HepG2 (cell line): ENCODE data around the gene UQCRHL. TPM values are rescaled to one million over a fixed set of nuclear protein-coding genes. Genes with fewer than 3 reads are reported as not detected.

Experiments used
- FOXP1 ChIP-seq, 2 experiments: fragments of 450-650 bp in 1 of 2; IDR thresholded peaks; 2 replicates each; pipeline ENCODE4 v1.6.1; 2017 to 2018; ENCODE audit warnings: antibody characterized with exemption in 1 of 2
- GABPA ChIP-seq, 2 experiments: IDR thresholded peaks; 2 replicates each; pipeline ENCODE4 v1.6.1; 2011 to 2016; ENCODE audit warnings: low read depth in 2 of 2, low read length in 1 of 2, missing biosample characterization in 1 of 2, missing genetic modification characterization in 1 of 2
- HNRNPL ChIP-seq: fragments of 200-400 bp; formaldehyde crosslinking; IDR thresholded peaks from 2 replicates; pipeline ENCODE4 v1.6.1; 2017; ENCODE audit warnings: mild to moderate bottlenecking, low read depth, low read length
- KLF15 ChIP-seq: sonication (generic); formaldehyde crosslinking; IDR thresholded peaks from 2 replicates; pipeline ENCODE4 v1.8.1; 2023; ENCODE audit warnings: borderline replicate concordance, mild to moderate bottlenecking, inconsistent platforms, missing genetic modification reagents, mixed read lengths
- NFATC3 ChIP-seq: sonication (generic); formaldehyde crosslinking; IDR thresholded peaks from 2 replicates; pipeline ENCODE4 v1.5.1; 2020; ENCODE audit warnings: mild to moderate bottlenecking, missing genetic modification reagents
- RFX3 ChIP-seq: IDR thresholded peaks from 2 replicates; pipeline ENCODE4 v1.6.1; 2016; ENCODE audit warnings: missing biosample characterization, missing genetic modification reagents
- XBP1 ChIP-seq: sonication (generic); formaldehyde crosslinking; IDR thresholded peaks from 2 replicates; pipeline ENCODE4 v1.5.0; 2020; ENCODE audit warnings: missing genetic modification reagents
- ZFP37 ChIP-seq: sonication (generic); formaldehyde crosslinking; IDR thresholded peaks from 2 replicates; pipeline ENCODE4 v1.4.0; 2020; ENCODE audit warnings: missing genetic modification reagents, borderline replicate concordance
- polyA plus RNA-seq, 8 experiments: library from polyadenylated mRNA; depleted of rRNA in 3 of 8; stranded (reverse) in 7 of 8; unstranded in 1 of 8; fragments of >200 nt; fragmentation: Illumina TruSeq in 4 of 8; extraction: Trizol in 4 of 8; gene quantifications; 2 replicates each; pipeline versions ENCODE4 v1.2.1 to v1.2.3, GENCODE V29; 2011 to 2016; ENCODE audit warnings: low read depth in 4 of 8, missing spikeins in 1 of 8, mixed read lengths in 1 of 8; ENCODE audit not compliant: insufficient read depth in 1 of 8
- total RNA-seq, 5 experiments: library from RNA; depleted of rRNA; stranded (reverse); fragments of >200 nt; fragmentation: Illumina TruSeq; extraction: Trizol; gene quantifications; 2 replicates each; pipeline ENCODE4 v1.2.3, GENCODE V29; 2016; ENCODE audit warnings: low read depth in 1 of 5
- TF ChIP-seq, protein P1 (sequence below): sonication (generic); formaldehyde crosslinking; IDR thresholded peaks from 2 replicates; pipeline ENCODE4 v1.4.0; 2020; ENCODE audit warnings: missing genetic modification reagents
- TF ChIP-seq, protein P2 (sequence below): sonication (generic); formaldehyde crosslinking; IDR thresholded peaks from 2 replicates; pipeline ENCODE4 v1.5.0; 2020; ENCODE audit warnings: mild to moderate bottlenecking, missing genetic modification reagents, moderate library complexity
- TF ChIP-seq, protein P3 (sequence below), 2 experiments: fragments of 450-650 bp in 1 of 2; sonication (generic) in 1 of 2; formaldehyde crosslinking in 1 of 2; IDR thresholded peaks; 2 replicates each; pipeline versions ENCODE4 v1.6.1 to v1.8.0; 2016 to 2022; ENCODE audit warnings: antibody characterized with exemption in 1 of 2, mild to moderate bottlenecking in 1 of 2, missing genetic modification reagents in 1 of 2
- TF ChIP-seq, protein P4 (sequence below): sonication (generic); formaldehyde crosslinking; IDR thresholded peaks from 2 replicates; pipeline ENCODE4 v1.5.1; 2020; ENCODE audit warnings: mild to moderate bottlenecking, missing genetic modification reagents, moderate library complexity

The UQCRHL gene
- total and polyA plus RNA-seq, 2 of the 13 experiments (the other 11 are each of a cell fraction or from before 2014, with no cell fraction given), result 1.8 to 2.3 TPM

DNA sequence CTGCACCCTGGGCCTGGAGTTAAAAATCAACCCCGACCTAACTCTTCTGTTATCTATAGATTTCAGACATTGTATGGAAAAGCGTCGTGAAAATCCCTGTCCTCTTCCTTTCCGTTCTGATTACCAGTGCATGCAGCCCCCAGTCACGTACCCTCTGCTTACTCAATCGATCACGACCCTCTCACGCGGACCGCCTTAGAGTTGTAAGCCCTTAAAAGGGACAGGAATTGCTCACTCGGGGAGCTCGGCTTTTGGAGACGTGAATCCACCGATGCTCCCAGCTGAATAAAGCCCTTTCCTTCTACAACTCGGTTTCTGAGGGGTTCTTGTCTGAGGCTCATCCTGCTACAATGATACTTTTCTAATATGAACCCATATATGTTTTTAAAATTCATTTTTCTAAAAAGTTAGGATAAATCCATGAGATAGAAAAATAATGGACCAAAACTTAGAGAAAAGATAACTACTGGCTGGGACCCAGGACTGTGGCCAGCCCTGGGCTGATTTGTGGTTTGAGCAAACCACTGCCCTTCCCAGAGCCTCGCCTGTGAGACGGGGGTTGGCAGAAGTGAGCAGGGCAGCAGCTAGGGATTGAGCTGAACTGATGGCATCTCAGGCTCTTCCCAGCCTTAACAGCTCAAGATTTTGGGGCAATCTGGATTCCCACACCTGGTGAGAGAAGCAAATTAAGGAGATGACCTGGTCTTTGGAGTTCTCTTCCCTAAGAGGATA lies 5.0 kb downstream of the UQCRHL start (continued):
- TF ChIP-seq GABPA (IDR thresholded peaks at IDR 0.05; ENCODE audit: low read depth, low read length) (no peak), GABPA (CRISPR knock-in tag; IDR thresholded peaks at IDR 0.05; ENCODE audit: low read depth) (0 out of 2 replicates have a peak, but pooled peaks have one; percentile 1), XBP1 (no peak), HNRNPL (no peak), ZFP37 (CRISPR knock-in tag) (no peak), KLF15 (CRISPR knock-in tag) (no peak), FOXP1 (IDR thresholded peaks at IDR 0.05) (no peak), FOXP1 (CRISPR knock-in tag; IDR thresholded peaks at IDR 0.05) (peak; percentile 49; the same call in 1 of the 2 replicates), NFATC3 (CRISPR knock-in tag) (no peak), RFX3 (no peak)
- TF ChIP-seq, protein P1, sequence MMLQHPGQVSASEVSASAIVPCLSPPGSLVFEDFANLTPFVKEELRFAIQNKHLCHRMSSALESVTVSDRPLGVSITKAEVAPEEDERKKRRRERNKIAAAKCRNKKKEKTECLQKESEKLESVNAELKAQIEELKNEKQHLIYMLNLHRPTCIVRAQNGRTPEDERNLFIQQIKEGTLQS (CRISPR knock-in tag), result no peak
- TF ChIP-seq, protein P2, sequence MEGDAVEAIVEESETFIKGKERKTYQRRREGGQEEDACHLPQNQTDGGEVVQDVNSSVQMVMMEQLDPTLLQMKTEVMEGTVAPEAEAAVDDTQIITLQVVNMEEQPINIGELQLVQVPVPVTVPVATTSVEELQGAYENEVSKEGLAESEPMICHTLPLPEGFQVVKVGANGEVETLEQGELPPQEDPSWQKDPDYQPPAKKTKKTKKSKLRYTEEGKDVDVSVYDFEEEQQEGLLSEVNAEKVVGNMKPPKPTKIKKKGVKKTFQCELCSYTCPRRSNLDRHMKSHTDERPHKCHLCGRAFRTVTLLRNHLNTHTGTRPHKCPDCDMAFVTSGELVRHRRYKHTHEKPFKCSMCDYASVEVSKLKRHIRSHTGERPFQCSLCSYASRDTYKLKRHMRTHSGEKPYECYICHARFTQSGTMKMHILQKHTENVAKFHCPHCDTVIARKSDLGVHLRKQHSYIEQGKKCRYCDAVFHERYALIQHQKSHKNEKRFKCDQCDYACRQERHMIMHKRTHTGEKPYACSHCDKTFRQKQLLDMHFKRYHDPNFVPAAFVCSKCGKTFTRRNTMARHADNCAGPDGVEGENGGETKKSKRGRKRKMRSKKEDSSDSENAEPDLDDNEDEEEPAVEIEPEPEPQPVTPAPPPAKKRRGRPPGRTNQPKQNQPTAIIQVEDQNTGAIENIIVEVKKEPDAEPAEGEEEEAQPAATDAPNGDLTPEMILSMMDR, result no peak
- TF ChIP-seq, protein P3, sequence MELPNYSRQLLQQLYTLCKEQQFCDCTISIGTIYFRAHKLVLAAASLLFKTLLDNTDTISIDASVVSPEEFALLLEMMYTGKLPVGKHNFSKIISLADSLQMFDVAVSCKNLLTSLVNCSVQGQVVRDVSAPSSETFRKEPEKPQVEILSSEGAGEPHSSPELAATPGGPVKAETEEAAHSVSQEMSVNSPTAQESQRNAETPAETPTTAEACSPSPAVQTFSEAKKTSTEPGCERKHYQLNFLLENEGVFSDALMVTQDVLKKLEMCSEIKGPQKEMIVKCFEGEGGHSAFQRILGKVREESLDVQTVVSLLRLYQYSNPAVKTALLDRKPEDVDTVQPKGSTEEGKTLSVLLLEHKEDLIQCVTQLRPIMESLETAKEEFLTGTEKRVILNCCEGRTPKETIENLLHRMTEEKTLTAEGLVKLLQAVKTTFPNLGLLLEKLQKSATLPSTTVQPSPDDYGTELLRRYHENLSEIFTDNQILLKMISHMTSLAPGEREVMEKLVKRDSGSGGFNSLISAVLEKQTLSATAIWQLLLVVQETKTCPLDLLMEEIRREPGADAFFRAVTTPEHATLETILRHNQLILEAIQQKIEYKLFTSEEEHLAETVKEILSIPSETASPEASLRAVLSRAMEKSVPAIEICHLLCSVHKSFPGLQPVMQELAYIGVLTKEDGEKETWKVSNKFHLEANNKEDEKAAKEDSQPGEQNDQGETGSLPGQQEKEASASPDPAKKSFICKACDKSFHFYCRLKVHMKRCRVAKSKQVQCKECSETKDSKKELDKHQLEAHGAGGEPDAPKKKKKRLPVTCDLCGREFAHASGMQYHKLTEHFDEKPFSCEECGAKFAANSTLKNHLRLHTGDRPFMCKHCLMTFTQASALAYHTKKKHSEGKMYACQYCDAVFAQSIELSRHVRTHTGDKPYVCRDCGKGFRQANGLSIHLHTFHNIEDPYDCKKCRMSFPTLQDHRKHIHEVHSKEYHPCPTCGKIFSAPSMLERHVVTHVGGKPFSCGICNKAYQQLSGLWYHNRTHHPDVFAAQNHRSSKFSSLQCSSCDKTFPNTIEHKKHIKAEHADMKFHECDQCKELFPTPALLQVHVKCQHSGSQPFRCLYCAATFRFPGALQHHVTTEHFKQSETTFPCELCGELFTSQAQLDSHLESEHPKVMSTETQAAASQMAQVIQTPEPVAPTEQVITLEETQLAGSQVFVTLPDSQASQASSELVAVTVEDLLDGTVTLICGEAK (IDR thresholded peaks at IDR 0.05), result no peak
- TF ChIP-seq, protein P3 (CRISPR knock-in tag; IDR thresholded peaks at IDR 0.05), result peak; percentile 49; the same call in 1 of the 2 replicates
- TF ChIP-seq, protein P4, sequence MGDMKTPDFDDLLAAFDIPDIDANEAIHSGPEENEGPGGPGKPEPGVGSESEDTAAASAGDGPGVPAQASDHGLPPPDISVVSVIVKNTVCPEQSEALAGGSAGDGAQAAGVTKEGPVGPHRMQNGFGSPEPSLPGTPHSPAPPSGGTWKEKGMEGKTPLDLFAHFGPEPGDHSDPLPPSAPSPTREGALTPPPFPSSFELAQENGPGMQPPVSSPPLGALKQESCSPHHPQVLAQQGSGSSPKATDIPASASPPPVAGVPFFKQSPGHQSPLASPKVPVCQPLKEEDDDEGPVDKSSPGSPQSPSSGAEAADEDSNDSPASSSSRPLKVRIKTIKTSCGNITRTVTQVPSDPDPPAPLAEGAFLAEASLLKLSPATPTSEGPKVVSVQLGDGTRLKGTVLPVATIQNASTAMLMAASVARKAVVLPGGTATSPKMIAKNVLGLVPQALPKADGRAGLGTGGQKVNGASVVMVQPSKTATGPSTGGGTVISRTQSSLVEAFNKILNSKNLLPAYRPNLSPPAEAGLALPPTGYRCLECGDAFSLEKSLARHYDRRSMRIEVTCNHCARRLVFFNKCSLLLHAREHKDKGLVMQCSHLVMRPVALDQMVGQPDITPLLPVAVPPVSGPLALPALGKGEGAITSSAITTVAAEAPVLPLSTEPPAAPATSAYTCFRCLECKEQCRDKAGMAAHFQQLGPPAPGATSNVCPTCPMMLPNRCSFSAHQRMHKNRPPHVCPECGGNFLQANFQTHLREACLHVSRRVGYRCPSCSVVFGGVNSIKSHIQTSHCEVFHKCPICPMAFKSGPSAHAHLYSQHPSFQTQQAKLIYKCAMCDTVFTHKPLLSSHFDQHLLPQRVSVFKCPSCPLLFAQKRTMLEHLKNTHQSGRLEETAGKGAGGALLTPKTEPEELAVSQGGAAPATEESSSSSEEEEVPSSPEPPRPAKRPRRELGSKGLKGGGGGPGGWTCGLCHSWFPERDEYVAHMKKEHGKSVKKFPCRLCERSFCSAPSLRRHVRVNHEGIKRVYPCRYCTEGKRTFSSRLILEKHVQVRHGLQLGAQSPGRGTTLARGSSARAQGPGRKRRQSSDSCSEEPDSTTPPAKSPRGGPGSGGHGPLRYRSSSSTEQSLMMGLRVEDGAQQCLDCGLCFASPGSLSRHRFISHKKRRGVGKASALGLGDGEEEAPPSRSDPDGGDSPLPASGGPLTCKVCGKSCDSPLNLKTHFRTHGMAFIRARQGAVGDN (CRISPR knock-in tag), result peak; percentile 38
